ENCODE data around the gene SNTG2.

The SNTG2 gene

DNA sequence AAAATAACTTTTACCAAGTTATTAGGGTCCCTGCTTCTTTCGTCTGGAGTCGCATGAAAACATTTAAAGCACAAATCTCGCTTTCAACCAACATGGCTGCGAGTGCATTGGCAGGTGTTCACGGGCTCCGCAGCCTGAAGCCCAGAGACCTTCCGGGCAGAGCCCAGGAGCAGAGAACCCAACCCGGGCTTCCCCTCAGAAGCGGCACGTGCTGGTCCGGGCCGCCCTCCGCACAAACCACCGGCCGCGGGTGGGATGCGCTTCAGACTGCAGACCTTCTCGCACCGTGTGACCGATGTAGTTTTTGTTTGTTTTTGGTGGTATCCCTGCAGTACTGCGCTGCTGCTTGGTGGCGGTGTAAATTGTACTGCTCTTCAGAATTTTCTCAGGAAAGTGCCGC is 357.0 kb downstream of the SNTG2 start:
- DNase-seq (ENCODE audit: low spot score) (no peak), ATAC-seq (ENCODE audit: low read depth) (no peak)
- Histone ChIP-seq H3K27ac (ENCODE audit: poor library complexity, severe bottlenecking) (no peak overlapping the region), H3K4me1 (ENCODE audit: insufficient read depth, poor library complexity, severe bottlenecking) (no peaks in the 10 kb centered on the region), H3K4me3 (ENCODE audit: severe bottlenecking) (no peak overlapping the region), H3K36me3 (ENCODE audit: low read depth) (no peaks in the 10 kb centered on the region), H3K9me3 (ENCODE audit: severe bottlenecking) (no peaks in the 10 kb centered on the region), H3K27me3 (ENCODE audit: insufficient read depth, poor library complexity, severe bottlenecking) (peaks cover 3% of the 10 kb centered on the region)
- TF ChIP-seq, protein P1, sequence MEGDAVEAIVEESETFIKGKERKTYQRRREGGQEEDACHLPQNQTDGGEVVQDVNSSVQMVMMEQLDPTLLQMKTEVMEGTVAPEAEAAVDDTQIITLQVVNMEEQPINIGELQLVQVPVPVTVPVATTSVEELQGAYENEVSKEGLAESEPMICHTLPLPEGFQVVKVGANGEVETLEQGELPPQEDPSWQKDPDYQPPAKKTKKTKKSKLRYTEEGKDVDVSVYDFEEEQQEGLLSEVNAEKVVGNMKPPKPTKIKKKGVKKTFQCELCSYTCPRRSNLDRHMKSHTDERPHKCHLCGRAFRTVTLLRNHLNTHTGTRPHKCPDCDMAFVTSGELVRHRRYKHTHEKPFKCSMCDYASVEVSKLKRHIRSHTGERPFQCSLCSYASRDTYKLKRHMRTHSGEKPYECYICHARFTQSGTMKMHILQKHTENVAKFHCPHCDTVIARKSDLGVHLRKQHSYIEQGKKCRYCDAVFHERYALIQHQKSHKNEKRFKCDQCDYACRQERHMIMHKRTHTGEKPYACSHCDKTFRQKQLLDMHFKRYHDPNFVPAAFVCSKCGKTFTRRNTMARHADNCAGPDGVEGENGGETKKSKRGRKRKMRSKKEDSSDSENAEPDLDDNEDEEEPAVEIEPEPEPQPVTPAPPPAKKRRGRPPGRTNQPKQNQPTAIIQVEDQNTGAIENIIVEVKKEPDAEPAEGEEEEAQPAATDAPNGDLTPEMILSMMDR (IDR thresholded peaks at IDR 0.05; ENCODE audit: poor library complexity, severe bottlenecking), result no peak

DNA sequence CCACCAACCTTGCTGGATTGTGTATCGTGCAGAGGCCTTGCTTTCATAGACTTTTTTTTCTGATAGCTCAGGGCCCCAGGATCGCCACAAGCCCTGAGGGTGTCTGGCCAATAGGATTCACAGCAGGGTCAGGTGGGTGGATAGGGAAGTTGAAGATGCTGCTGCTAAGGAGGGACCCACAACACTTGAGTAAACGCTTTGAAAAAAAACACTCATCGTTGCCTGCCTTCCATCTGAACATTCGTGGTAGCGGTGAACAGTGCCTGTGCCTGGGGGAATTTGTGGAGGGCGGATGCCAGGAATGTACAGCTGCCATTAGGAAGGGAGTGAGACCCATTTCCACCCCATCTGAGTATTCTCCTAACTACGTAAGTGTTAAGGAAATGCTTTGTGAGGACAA is 358.0 kb downstream of the SNTG2 start:
- Histone ChIP-seq H3K27ac (ENCODE audit: poor library complexity, severe bottlenecking) (no peak overlapping the region), H3K36me3 (ENCODE audit: low read depth) (no peaks in the 10 kb centered on the region), H3K4me1 (ENCODE audit: insufficient read depth, poor library complexity, severe bottlenecking) (no peaks in the 10 kb centered on the region), H3K4me3 (ENCODE audit: severe bottlenecking) (no peak overlapping the region), H3K9me3 (ENCODE audit: severe bottlenecking) (no peaks in the 10 kb centered on the region), H3K27me3 (ENCODE audit: insufficient read depth, poor library complexity, severe bottlenecking) (peaks cover 3% of the 10 kb centered on the region)
- no peak for DNase-seq (ENCODE audit: low spot score)
- TF ChIP-seq, protein P1 (IDR thresholded peaks at IDR 0.05; ENCODE audit: poor library complexity, severe bottlenecking), result no peak
- ATAC-seq (ENCODE audit: low read depth), result no peak

DNA sequence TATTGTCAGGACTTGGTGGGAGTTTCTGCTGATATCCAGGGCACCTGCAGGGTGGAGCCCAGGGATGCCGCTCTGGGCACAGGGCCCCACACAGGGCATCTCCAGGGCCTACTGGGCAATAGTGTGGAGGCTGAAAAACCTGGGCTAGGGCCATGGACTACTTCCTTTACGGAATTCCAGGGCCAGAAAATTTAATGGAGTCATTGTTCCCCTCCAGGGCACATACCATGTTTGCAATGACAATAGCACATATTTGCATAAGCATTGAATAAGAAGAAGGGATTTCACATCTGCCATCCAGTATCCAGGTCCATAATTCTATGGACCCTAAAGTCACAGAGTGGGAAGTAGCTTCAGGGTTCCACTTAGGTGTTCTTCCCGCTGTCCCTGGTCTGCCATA is 358.9 kb downstream of the SNTG2 start:
- no peak for DNase-seq (ENCODE audit: low spot score)
- H3K27ac ChIP-seq (ENCODE audit: poor library complexity, severe bottlenecking), result no peak overlapping the region

DNA sequence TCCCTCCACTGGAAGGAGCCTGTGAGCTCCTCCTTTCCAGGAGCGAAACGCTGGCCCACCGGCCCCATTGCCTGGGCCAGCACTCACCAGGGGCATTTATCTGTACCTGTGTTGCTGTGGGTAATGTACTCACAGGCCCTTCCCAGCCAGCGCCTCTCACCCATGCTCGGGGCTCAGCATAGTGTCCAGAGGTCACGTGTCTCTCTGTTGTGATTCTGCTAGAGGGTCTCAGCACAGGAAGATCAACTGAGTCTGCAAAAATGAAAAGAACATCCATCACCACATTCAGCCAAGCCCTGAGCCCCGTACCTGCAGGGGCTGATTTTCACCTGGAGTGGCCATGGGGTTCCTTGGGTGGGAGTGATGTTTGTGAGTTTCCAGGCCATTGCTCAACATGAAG is 359.6 kb downstream of the SNTG2 start:
- TF ChIP-seq, protein P1 (IDR thresholded peaks at IDR 0.05; ENCODE audit: poor library complexity, severe bottlenecking), result no peak
- no peaks in the 10 kb centered on the region for H3K9me3 ChIP-seq (ENCODE audit: severe bottlenecking)
- no peaks in the 10 kb centered on the region for H3K4me1 ChIP-seq (ENCODE audit: insufficient read depth, poor library complexity, severe bottlenecking)
- ATAC-seq (ENCODE audit: low read depth) (no peak), DNase-seq (ENCODE audit: low spot score) (no peak)
- H3K27me3 ChIP-seq (ENCODE audit: insufficient read depth, poor library complexity, severe bottlenecking), result peaks cover 6% of the 10 kb centered on the region
- no peak overlapping the region for H3K27ac ChIP-seq (ENCODE audit: poor library complexity, severe bottlenecking)
- H3K36me3 ChIP-seq (ENCODE audit: low read depth), result no peaks in the 10 kb centered on the region
- no peak overlapping the region for H3K4me3 ChIP-seq (ENCODE audit: severe bottlenecking)

More for the DNA sequence above, 358.9 kb downstream of the SNTG2 start:
- Histone ChIP-seq H3K9me3 (ENCODE audit: severe bottlenecking) (no peaks in the 10 kb centered on the region), H3K36me3 (ENCODE audit: low read depth) (no peaks in the 10 kb centered on the region), H3K4me3 (ENCODE audit: severe bottlenecking) (no peak overlapping the region), H3K27me3 (ENCODE audit: insufficient read depth, poor library complexity, severe bottlenecking) (peaks cover 3% of the 10 kb centered on the region), H3K4me1 (ENCODE audit: insufficient read depth, poor library complexity, severe bottlenecking) (no peaks in the 10 kb centered on the region)
- TF ChIP-seq, protein P1 (IDR thresholded peaks at IDR 0.05; ENCODE audit: poor library complexity, severe bottlenecking), result no peak
- no peak for ATAC-seq (ENCODE audit: low read depth)

DNA sequence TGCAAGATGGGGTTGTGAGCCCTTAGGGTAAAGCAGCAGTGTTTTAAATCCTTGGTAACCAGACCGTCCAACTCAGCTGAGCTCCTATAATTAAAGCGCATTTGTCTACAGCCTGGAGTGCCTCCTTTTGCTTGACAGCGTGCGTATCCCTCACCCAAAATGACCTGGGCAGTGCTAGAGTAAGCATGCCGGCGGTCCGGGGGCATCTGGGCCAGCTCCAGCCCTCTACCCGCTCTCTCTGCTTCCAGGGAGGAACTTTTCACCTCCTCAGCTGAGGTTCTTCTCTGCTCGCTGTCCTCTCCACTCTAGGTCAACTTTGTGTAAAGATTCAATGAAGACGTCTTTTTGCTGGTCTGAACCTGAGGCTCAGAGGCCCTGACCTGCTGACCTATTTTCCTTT is 360.2 kb downstream of the SNTG2 start:
- Histone ChIP-seq H3K27ac (ENCODE audit: poor library complexity, severe bottlenecking) (no peak overlapping the region), H3K4me3 (ENCODE audit: severe bottlenecking) (no peak overlapping the region), H3K36me3 (ENCODE audit: low read depth) (no peaks in the 10 kb centered on the region), H3K27me3 (ENCODE audit: insufficient read depth, poor library complexity, severe bottlenecking) (peaks cover 3% of the 10 kb centered on the region), H3K9me3 (ENCODE audit: severe bottlenecking) (no peaks in the 10 kb centered on the region), H3K4me1 (ENCODE audit: insufficient read depth, poor library complexity, severe bottlenecking) (no peaks in the 10 kb centered on the region)
- ATAC-seq (ENCODE audit: low read depth) (no peak), DNase-seq (ENCODE audit: low spot score) (no peak)
- TF ChIP-seq, protein P1 (IDR thresholded peaks at IDR 0.05; ENCODE audit: poor library complexity, severe bottlenecking), result no peak
